Cerebellar nuclear complex (tissue), 1 donor: ENCODE data around the gene ATAD3A.
A peak's percentile ranks its signal among the peaks of the same experiment; 100 is the strongest.
"Not testable (repeated sequence)": the region's sequence is repeated elsewhere in the genome, so short reads cannot be mapped to it uniquely, and the experiment has no call there.

Experiments
- DNase-seq, 2 experiments: peaks; one replicate each; lab custom pipeline; 2025; lab: John Stamatoyannopoulos, UW

The ATAD3A gene

DNA sequence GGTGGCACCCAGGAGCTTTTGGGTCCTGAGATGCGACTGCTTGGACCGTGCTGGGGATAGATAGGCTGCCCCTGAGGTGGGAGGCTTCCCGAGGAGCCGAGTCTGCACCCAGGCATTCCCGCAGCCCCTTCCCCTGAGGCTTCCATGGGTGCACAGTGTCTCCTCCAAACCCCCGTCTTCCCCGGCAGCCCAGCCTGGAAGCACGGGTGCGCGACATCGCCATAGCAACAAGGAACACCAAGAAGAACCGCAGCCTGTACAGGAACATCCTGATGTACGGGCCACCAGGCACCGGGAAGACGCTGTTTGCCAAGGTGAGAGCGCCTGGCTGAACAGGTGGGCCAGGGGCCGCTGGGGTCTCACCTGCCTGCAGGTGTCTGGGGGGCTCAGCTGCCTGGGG, 11.7 kb downstream of the ATAD3A start:
- not testable (repeated sequence) for DNase-seq

DNA sequence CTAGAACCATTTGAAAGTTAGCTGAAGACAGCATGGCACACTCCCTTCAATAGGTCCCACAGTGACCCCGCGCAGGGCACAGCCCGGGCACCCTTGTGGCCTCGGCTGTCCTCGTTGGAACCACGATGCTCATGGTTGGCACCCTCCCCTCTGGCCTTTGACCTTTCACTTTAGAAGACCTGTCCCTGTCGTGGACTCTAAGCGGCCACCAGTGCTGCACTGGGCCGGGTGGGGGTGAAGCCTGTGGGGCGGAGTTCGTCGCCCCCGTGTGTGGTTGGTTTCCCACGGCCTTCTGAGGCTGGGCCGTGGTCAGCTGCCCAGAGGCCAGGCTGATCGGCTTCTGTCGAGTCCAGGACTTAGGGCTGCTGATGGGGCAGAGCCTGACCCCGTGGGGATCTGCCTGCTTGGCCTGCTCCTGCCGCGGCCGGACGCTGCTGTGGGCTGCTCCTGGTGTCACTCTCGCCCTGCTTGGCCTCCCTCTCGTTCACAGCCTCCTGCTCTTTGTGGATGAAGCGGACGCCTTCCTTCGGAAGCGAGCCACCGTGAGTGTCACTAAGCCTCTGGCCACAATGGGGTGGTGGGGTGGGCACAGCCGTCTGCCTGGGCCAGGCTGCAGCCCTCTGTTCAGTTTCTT, 12.9 kb downstream of the ATAD3A start:
- not testable (repeated sequence) for DNase-seq

DNA sequence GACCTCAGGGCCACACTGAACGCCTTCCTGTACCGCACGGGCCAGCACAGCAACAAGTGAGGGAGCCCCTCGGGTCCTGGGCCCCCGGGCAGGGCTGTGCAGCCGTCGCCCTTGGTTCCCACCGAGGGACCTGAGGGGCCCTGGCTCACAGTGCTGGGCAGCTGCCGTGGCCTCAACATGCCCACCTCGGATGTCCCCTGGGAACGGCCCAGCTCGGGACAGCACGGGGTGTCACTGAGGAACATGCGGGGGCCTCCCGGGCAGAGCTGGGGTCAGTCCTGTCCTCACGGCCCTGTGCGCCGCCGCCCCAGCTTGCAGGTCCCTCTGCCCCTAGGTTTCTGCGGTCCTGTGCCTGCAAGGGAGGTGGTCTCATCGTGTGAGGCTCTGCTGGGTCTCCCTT, 14.5 kb downstream of the ATAD3A start:
- not testable (repeated sequence) for DNase-seq

DNA sequence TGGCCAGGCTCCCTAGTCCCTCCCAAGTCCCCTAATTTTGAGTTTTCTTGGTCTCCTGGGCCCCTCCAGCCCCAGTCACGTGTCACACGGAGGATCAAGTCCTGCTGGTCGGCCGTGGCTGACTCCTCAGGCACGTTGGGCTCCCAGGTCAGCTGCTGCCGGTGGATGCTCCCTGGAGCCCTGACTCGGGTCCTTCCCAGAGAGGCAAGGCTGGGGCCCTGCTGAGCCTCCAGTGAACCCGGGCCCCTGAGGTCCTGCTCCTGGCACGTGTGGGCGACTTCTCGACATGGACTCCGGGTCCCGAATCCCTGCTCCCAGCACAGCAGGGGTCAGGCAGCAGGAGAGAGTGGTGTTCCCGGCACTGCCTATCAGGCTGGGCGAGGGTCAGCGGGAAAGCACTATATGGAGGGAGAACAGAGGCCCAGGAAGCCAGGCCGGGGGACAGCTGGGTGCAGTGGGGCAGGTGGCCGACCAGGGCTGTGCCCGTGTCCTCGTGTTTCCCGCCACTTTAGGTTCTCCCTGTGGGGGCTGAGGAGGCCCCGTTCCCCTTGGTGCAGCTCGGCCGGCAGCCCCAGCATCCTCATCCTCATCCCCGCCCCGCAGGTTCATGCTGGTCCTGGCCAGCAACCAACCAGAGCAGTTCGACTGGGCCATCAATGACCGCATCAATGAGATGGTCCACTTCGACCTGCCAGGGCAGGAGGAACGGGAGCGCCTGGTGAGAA, 15.3 kb downstream of the ATAD3A start:
- no peak for DNase-seq

DNA sequence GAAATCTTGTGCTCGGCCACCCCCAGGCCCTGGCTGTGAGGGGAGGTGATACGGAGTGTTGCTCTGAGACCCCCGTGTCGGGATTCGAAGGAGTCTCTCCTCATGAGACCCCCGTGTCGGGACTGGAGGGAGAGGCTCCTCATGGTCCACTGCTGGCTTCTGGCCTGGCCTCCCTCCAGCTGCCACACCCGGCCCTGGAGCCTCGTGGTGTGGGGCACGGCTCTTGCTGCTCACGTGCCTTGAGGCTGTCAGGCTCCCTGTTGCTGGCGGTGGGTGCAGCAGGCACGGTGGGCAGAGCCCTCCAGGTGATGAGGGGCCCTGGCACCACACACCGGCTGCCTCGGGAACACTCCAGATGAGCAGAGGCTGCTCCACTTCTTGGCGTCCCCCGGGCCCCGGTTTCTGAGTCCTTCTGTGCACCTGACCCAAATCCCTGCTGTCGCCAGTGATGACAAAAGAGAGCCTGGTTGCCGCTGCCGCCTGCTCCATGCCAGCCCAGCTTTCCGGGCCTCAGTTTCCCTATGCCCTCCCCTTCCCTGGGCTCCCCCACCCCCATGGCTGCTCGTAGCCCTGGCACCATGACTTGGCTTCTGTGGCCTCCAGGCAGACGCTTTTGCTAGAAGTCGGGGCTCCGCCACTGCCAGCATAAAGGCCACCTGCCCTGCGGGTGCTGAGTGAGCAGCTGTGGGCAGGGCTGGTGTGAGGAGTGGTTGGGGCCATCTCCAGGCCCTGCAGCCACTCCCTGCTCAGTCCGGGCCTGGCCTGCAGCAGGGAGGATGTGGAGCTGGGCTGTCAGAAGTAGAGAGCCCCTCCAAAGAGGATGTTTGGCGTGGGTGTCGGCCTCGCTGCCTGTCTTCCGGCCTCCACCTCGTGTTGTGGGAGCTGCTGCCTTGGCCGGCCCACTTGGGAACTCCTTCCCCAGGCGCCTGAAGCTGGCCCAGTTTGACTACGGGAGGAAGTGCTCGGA, 16.6 kb downstream of the ATAD3A start:
- no peak for DNase-seq

DNA sequence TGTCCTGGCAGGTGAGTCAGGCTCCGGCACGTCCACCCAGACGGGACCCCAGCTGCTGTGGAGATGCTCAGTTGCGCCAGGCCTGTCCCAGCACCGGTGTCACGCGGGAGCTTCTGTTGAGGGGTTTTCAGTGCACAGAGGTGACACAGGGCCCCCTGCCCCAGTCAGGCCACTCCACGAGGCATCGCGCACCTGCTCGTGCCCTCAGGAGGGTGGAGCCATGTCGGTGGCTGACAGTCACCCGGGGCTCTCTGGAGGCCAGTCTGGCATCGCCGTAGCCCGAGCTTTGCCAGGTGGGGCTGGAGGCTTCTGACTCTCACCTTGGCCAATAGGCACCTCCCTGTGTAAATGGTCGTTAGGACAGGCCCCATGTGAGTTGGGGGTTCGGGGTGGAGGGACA, 17.4 kb downstream of the ATAD3A start:
- no peak for DNase-seq

DNA sequence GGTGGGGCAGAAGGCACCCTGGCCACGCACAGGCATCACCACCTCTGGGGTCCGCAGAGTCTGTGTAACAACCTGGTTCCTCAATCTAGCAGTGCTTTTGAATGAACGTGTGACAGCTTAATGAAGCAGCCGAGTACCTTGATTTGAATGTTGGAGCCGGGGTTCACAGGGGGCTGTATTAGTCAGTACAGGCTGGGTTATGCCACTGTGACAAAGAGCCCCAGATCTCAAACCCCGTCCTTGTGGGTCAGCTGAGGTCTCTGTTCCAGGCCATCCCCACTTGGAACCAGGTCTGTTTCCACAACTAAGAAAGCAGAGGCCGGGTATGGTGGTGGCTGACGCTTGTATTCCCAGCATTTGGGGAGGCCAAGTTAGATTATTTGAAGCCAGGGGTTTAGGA, 18.0 kb downstream of the ATAD3A start:
- DNase-seq, result no peak

DNA sequence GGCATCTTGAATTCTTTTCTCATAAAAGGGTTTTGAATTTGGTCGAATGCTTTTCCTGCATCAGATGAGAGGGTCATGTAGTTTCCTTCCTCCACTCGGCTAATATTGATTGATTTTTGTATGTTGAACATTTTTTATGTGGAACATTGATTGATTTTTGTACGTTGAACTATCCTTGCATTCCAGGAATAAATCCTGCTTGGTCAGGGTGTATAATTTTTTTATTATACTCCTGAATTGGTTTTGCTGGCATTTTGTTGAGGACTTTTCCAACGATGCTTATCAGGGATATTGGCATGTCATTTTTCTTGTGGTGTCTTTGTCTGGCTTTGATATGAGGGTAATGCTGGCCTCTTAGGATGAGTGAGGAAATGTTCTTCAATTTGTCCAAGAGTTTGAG, 20.0 kb downstream of the ATAD3A start:
- DNase-seq, result no peak

DNA sequence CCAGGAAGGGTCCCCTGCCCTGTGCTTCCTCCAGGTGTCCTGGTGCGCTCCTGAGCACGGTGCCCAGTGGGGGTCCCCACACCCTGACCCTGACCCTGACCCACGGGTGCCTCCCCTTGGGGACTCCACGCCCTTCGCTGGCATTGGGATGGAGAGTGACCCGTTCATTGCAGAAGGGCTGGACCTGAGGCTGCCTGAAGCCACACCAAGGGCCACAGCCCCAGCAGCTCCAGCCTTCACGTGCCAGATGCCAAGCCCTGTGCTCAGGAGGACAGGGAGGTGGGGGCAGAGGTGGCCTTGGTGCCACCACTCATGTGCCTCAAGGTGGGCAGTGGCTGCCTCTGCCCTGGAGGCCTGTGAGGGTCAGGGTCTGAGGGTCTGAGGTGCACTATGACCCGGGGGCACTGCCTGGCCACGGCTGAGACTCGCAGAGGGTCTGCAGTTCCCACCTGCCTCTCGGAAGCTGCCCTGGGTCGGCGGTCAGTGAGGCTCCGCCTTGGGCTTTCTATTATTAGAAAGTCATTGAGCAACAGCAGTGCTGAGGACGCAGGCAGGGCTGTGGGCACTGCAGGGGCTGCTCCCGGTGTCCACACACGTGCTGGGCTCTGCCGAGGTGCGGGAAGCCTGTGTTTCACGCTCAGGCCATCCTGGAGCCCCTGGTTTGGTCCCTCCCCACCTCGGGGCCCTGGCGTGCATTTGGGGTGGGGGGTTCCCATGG, 21.4 kb downstream of the ATAD3A start:
- DNase-seq, result not testable (repeated sequence)

DNA sequence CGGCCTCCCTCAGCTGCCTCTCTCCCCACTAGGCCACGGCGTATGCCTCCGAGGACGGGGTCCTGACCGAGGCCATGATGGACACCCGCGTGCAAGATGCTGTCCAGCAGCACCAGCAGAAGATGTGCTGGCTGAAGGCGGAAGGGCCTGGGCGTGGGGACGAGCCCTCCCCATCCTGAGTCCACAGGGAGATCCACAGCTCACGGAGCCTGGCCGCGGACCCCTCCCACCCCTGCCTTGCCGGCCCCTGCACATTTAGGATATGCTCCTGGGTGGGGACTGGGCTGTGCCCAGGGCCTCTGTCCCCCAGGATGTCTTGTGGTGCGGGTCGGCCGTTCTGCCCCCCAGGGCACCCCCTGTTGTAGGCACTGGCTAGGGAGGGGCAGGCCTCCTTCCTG, 21.9 kb downstream of the ATAD3A start:
- not testable (repeated sequence) for DNase-seq

DNA sequence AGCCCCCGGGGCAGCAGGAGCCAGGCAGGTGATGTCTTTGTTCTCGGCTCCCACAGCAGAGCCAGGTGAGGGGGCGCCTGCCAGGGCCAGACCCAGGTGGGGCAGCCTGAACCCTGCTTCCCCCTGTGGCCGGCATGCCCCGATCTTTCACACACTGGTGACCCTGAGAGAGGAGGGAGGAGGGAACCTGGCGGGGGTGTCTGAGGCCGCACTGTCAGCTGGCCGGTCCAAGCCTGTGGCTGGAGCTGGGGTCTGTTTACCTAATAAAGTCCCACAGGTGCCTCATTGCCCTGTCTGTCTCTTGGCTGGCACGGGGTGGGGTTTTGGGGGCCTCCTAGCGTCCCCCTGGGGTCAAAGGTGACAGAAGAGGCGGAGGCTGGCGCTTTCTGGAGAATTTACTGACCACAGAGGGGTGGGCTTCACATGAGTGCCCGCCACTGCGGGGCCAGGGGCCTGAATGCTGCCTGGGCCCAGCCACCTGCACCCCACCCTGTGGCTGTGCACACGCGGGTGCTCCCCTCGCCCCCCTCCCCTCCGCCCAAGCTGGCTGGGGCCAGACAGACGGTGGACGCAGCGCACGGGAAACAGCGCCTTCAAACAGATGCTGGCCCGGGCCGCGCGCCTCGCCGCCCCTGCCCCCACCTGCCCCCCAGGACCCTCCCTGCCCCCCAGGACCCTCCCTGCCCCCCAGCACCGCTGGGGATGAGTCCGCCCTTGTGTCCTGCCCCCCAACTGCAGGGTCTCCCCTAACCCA, 22.6 kb downstream of the ATAD3A start:
- no peak for DNase-seq

DNA sequence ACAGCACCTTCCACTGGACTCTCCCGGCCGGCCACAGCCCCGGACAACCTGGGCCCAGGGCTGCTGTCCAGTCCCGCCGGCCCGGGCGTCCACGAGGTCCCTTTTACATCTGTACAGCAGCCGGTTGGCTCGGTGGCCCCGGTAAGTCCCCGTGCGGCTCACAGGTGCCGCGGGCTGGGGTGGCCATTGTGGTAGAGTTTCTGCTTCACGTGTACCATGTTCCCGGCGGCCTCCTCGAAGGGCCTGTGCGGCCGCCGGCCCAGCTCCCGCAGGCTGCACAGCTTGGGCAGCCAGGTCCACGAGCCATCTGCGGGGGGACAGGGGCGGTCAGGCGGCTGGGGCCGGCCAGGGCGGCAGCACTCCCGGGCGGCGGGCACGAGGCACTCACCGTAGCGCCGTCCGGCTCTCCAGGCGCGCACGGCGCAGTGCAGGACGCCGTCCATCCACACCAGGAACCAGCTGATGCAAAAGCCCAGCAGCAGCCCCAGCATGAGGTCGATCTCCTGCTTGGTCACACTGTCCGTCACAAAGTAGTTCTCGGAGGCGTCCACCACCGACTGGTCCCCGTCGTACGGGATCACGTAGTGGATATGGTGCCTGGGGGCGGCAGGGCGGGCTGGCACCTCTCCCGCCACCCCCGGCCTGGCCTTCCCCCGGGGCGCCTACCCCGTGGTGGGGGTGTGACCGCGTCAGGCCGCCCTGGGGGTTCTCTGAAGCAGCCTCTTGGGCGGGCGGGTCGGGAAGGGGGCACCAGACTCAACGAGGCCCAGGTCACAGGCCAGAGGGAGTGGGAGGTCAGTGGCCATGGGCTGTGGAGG, 23.4 kb downstream of the ATAD3A start:
- DNase-seq, result no peak

DNA sequence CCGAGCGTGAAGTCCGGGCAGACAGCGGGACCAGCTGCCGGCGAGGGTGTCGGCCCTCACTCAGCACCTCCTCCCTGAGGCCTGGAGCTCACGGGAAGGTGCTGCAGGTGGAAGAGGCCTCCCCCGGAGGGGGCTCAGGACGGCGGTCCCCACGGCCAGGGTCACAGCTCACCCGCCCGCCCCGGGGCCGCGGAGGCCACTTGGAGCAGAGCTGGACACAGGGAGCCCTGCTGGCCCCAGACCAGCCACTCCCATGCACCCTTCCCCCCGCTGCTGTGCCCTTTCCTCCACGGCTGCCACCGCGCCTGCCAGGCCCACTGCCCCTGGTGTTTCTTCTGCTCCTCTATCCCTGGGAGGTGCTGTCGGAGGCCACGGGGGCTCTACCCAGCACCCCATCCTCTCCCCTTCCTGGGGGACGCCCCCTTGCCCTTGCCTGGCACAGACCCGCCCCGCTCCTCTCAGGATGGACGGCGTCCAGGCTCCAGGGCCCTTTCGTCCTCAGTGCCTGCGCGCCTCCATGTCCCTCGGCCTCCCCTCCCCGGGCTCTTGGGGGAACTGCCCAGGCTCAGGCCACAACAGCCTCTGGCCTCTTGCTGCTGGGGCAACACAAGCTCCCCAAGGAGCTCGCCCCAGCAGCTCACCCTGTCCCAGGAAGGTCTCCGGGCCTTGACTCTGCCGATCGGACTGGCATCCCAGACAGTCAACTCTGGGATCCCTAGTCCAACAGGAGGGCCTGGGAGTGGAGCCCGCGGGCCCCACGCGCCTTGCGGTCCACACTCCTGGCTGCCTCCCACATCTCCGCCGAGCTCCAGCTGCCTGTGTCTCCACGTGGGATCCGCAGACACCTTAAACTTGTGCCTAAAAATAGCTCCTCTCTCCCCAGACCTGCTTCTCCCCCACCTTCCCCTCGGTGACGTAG, 24.3 kb downstream of the ATAD3A start:
- no peak for DNase-seq

DNA sequence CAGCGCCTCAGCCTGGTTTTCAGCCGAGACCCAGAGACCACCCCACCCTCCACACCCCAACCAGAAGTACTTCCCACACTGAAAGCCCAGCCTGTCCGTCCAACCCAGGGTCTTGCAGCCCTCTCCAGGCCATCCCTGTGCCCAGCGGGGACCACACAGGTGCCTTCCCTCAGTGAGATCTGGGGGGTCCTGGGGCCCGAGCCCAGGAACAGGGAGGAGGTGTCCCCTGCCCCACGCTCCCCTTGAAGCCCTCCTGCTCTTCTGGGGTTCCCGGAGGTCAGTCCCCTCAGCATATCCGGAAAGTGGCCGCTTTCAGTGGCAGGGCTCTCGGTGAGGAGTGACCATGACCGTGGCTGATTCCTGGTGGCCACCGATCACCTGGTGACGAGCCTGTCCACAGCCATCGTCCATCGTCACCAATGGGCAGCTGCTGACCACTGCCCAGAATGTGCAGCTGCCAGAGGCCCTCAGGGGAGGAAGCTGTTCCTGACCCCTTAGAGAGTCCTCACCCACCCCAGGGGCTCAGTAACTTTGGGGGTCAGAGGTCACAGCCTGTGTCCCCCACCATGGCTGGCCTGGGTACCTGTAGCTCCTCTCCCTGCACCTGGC, 25.1 kb downstream of the ATAD3A start:
- no peak for DNase-seq

DNA sequence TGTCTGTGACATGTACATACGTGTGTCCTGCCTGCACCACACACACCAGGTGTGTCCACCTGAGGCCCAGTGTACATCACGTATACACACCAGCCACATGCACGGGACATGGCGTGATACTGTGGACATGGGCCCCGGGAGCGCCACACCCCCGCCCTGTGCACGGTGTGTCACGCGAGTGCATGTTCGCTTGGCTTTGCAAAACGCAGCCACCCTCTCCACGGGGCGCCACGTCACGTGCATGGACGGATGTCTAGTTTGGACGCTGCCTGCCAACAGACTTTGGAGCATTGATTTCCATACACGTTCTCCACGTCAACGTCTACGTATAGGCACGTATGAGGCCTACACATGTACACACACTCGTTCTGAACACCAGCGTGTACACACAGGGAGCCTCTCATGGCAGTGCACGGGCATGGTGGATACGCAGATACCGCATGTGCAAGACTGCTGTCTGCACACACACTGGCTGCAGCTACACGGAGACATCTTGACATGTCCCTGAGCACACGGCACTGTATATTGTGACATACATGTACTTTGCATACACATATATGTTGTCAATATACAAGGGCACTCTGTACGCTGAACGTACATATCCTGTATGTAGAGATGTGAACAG, 25.8 kb downstream of the ATAD3A start:
- DNase-seq, result no peak

DNA sequence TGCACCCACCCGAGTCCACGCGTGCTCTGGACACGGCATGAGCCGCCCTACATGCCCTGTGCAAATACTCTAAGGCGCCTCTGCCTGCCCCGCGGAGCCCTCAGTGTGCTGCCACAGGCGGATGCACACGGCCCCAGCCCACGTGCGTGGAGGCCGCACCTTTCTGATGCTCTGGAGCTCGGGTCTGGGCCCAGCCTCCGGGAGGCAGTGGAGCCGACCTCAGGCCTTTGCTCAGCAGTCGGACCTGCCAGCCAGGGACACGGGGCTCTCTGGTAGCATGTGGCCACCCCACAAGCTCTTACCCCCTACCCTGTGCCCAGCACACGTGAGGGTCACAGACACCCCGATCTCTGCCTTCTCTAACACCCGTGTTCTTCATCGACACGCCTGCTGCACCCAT, 26.4 kb downstream of the ATAD3A start:
- no peak for DNase-seq

DNA sequence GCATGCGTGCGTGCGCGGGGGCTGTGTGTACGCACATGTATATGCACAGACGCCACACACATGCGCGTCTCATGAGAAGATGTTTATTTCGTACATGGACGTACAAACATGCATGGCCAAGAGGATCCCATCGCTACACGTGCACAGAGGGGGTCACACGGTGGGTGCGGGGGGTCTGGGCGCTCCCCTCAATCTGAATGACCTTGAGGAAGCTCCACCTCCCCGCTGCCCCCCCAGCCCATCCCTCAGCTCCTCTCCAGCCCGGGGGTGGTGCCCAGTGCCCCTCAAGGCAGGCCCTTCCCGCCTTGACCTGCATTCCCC, 27.0 kb downstream of the ATAD3A start:
- DNase-seq, result no peak

DNA sequence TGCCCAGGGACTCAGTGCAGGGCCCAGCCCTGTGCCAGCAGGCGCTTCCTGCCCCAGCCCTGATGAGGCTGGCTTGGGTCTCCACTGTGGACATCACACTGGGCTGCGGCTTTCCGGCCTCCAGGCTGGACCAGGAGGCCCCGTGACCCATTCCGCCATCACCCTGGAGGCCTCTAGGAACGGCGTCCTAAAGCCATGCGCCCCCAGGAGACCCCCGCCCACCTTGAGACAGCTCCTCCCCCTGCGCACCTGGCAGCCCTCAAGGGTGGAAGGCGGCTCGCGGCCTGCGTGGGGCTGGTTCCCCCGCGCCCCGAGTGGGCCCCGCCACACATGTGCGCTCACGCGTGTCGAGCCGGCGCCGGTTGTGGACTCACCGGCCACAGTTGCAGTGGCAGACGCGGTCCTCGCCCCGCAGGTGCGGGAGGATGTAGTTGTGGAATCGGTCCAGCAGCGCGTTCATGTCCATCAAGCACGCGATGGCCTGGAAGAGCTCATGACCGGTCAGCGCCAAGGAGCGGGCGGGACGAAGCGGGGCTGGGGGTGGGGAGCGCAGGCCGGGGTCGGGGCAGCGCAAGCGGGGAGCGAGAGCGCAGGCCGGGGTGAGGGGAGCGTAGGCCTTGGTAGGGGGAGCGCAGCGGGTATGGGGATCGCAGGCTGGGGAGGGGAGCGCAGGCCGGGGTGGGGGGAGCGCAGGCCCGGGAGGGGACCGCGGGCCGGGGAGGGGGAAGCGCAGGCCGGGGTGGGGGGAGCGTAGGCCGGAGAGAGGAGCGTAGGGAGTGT, 27.5 kb downstream of the ATAD3A start:
- DNase-seq, result peak in 1 of 2 experiments; percentile 15
